GM12875 (cell line): Measurements from ENCODE around the gene PGAM2.

Experiments used
- H3K4me3 ChIP-seq: one replicate; pipeline ENCODE4 v1.5.1; 2011; ENCODE audit warnings: low read depth, low read length, control low read depth
- TF ChIP-seq, protein P1 (sequence below): IDR thresholded peaks from 2 replicates; pipeline ENCODE4 v1.5.1; 2011; ENCODE audit warnings: low read depth, mild to moderate bottlenecking, control low read depth, inconsistent platforms, low read length, moderate library complexity, borderline replicate concordance; ENCODE audit not compliant: insufficient read depth

Gene PGAM2

DNA sequence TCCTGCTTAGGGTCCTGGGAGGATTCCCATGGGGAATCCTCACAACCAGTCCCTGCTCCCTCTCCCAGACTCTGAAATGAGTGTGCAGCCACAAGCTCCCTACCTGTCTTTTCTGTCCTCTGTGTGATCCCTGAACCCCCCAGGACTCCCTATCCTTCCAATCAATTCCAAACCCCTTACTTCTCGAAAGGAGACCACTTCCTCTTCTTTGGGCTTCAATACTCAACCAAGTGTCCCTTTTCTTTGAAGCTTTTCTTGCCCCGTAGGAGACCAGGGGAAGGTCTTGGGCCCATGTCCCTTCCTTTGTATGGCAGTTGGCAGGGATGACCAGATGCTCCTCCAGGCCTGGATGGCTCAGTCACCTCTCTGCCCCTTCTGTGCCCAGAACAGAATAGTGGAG, 40.5 kb upstream of the PGAM2 start:
- TF ChIP-seq, protein P1, sequence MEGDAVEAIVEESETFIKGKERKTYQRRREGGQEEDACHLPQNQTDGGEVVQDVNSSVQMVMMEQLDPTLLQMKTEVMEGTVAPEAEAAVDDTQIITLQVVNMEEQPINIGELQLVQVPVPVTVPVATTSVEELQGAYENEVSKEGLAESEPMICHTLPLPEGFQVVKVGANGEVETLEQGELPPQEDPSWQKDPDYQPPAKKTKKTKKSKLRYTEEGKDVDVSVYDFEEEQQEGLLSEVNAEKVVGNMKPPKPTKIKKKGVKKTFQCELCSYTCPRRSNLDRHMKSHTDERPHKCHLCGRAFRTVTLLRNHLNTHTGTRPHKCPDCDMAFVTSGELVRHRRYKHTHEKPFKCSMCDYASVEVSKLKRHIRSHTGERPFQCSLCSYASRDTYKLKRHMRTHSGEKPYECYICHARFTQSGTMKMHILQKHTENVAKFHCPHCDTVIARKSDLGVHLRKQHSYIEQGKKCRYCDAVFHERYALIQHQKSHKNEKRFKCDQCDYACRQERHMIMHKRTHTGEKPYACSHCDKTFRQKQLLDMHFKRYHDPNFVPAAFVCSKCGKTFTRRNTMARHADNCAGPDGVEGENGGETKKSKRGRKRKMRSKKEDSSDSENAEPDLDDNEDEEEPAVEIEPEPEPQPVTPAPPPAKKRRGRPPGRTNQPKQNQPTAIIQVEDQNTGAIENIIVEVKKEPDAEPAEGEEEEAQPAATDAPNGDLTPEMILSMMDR, result no peak
- no peak overlapping the region for H3K4me3 ChIP-seq

DNA sequence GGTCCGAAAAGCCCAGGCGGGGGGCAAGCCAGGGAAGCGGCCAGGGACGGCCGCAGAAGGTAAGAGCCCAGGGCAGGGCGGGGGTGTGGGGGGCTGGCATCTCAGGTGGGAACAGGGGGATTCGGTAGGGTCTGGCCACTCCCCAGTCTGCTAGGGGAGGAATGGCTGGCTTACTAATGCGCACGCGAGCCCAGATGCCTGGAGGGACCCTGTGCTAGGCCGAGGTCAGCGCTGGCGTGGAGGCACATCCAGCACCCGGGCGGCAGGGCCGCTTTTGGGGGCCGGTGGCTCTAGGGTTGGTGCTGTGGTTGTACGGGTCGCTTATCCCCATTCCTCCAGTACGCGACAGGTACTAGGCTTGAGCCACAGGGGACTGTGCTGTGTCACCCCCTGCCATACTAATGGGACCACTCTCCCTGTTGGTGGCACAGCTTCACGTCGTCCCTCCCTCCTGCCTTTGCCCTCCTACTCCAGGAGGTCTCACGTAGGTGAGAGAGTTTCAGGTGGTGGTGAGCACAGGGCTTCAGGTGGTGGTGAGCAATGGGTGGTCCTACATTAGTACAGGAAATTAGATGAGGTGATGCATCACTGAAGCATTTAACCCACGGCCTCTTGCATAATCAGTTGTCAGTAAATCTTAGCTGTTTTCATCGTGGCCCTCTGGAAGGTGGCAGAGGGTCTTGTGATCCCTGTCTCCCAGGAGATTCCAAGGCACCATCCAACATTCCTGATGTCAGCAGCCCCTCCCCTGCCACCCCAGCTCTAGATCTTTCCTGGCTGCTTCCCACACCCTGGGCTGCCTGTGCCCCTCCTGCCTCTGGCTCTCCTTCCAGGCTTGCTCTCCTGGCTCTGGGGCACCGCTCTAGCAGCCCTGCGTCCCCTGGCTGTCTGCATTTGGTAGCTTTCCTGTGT, 39.7 kb upstream of the PGAM2 start:
- peak overlapping the region; percentile 21 for H3K4me3 ChIP-seq
- TF ChIP-seq, protein P1, result no peak

DNA sequence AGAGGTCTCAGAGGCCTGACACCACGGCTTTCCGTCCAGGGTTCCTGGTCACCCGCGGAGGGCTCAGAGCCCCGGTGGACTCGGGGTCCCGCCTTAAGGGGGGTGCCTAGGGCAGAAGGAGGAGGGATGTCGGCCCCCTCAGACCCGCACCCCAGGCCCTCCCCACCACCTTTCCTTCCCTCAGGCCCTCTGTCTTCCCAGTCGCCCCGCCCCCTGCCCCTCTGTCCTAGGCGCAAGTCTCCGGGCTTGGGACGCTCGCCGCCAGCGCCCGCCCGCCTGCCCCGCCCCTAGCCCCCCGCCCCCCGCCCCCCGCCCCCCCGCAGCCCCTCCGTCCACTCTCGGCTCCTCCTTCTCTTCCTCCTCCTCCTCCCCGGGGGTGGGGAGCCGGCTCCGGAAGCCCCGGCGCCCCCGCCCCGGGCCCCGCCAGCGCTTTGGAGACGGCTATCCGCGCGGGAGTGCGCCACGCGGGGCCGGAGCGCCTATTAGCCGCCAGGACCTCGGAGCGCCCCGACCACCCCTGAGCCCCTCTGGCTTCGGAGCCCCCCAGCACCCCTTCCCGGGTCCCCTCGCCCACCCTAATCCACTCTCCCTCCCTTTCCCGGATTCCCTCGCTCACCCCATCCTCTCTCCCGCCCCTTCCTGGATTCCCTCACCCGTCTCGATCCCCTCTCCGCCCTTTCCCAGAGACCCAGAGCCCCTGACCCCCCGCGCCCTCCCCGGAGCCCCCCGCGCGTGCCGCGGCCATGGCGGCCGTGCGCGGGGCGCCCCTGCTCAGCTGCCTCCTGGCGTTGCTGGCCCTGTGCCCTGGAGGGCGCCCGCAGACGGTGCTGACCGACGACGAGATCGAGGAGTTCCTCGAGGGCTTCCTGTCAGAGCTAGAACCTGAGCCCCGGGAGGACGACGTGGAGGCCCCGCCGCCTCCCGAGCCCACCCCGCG, 38.8 kb upstream of the PGAM2 start, which contains the start of gene AEBP1:
AEBP1 (plus strand) TSS at position 423 of the 937 bp plus-strand sequence; CDS start at position 744, 321 bp downstream.
- peak within 1 kb of the TSS; percentile 21 for H3K4me3 ChIP-seq
- TF ChIP-seq, protein P1, result no peak

DNA sequence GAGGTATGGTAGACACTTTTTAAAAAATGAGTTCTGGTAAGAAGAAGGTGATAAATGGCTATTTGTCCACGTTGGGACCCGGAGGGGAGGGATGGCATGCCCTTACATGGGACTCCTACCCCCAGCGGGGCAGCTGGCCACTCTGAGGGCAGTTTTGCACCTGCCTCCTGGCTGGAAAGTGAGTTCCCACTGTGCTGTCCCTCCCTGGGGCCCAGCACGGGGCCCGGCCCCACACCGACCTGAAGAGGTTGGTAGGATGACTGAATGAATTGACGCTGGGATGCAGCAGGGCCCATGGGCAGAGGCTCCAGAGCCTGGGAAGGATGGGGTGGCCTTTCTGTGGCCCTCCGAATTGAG, 38.2 kb upstream of the PGAM2 start:
- no peak overlapping the region for H3K4me3 ChIP-seq
- TF ChIP-seq, protein P1, result no peak

DNA sequence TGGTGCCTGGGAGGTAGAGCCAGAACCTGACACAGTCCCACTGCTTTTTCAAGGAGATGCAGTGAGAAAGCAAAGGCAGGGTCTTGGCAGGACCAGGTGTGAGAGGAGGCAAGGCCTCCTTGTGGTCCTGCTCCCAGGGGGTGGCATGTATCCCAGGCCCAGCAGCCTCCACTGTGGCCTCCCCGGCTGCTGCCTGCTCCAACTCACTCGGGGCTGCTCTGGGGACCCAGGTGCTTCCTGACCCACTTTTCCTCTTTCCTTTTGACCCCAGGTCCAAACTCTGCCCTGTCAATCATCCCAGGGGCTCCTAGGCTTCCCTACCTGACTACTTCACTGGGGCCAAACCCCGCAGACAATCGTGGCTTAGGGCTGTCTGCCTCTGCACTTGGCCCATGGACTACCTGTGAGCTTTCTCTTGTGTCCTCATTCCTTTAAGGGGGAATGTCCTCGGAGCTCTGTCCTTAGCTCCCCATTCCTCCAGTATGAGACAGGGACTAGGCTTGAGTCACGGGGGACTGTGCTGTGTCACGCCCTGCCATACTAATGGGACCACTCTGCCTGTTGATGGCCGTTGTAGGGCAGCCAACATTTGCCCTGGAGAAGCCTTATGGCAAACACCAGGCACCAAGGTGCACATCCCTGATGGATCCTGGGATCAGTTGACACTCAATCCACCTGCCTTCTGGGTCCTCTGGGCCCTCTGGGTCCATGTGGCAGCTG, 37.6 kb upstream of the PGAM2 start:
- no peak overlapping the region for H3K4me3 ChIP-seq
- TF ChIP-seq, protein P1, result no peak

DNA sequence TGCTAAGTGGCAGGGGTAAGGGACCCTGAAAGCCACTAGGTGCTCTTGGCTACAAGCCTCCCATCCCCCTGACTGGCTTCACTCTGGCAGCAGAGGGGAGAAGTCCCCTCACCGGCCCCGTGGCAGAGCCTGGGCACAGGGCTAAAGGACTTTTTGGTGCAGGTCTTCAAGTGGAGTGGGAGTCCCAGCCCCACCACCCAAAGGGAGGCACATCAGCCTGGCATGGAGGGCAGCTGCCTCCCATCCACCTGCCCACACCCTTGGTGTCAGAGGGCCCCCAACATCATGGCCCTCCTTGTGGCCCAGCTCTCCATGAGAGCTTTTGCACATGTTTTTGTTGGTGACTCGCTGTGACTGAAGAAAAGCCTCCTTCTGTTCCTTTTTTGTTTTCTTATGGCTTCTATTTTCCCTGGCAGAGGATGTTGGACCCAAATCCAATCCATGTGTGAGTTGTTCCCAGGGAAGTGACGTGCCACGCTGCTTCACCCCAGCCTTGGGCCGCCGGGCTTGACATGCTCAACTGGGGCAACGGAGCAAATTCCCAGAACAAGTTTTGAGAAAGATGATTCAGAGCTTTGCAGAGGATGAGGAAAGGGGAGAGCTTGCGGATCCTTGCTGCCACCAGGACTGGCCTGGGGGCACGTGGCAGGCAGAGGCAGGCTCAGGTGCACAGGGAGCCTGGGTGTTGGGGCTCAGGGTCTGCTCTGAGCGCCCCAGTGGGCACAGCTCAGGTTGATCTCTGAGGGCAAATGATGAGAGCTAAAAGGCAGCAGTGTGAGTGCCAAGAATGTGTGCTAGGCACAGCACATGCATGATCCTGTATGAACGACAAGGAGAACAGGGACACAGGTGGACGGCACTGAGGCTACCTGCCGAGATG, 36.8 kb upstream of the PGAM2 start:
- TF ChIP-seq, protein P1, result no peak
- no peak overlapping the region for H3K4me3 ChIP-seq
